ENCODE data around the gene PHIP. TPM values are rescaled to one million over a fixed set of nuclear protein-coding genes. Genes with fewer than 3 reads are reported as not detected.

Gene PHIP
- polyA plus RNA-seq, 2 donors, result 4.2 to 8.5 TPM

DNA sequence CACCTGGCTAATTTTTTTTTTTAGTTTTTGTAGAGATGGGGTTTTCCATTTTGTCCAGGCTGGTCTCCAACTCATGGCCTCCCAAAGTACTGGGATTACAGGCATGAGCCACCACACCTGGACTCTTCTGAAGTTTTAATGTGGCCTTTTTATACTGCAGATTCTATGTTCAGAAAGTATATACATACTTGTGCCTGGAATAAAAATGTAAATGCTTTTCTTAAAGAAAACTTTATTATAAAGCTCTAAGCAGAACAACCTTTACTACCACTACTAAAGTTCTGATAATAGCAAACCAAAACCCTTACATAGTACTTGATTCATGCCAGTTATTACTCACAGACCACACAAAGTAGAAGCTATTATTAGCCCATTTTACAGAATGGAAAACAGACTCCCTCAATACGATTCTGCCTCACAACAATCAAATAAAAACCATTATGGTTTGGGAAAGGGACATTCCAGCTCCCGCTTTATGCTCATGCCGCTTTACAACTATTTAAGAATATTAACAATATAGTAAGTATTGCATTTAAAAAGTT lies 5.3 kb downstream of the PHIP start:
- Histone ChIP-seq H3K4me1 (ENCODE audit: control insufficient read depth in 2 of 2, insufficient read depth in 2 of 2, low read length in 1 of 2) (no peaks in the 10 kb centered on the region), H3K27me3 (ENCODE audit: control insufficient read depth in 1 of 2, insufficient read depth in 2 of 2, low read length in 2 of 2) (no peaks in the 10 kb centered on the region), H3K27ac (ENCODE audit: low read depth in 2 of 2, low read length in 1 of 2) (no peak overlapping the region), H3K9me3 (ENCODE audit: control insufficient read depth in 2 of 2, insufficient read depth in 1 of 2, low read depth in 1 of 2, low read length in 1 of 2) (no peaks in the 10 kb centered on the region), H3K36me3 (ENCODE audit: control insufficient read depth in 2 of 2, insufficient read depth in 2 of 2, low read length in 1 of 2) (no peaks in the 10 kb centered on the region), H3K4me3 (ENCODE audit: low read depth in 1 of 2, low read length in 2 of 2) (no peak overlapping the region)
- 92 to 93% methylated on average over 3 of the region's 3 CpGs for WGBS, 2 donors

DNA sequence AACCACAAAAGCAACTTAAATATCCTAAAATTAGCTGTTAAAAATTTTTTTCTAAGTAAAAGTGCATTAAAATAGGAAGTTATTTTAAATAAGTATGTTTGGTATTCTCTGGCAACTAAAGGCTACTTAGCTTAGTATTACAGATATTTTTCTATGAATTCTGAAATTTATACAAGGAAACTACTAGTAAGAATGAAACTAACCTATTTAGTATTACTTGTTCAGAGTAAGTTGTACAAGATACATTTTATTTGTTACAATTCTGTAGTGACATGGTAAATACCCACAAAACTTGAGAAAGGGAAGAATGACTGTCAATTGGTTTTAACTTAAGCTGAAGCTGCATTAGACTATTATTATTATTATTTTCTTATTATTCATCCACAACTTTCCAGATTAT lies 6.5 kb downstream of the PHIP start:
- H3K4me3 ChIP-seq (ENCODE audit: low read depth in 1 of 2, low read length in 2 of 2), result no peak overlapping the region
- no peaks in the 10 kb centered on the region for H3K9me3 ChIP-seq (ENCODE audit: control insufficient read depth in 2 of 2, insufficient read depth in 1 of 2, low read depth in 1 of 2, low read length in 1 of 2)
- H3K27me3 ChIP-seq (ENCODE audit: control insufficient read depth in 1 of 2, insufficient read depth in 2 of 2, low read length in 2 of 2), result no peaks in the 10 kb centered on the region
- no peak overlapping the region for H3K27ac ChIP-seq (ENCODE audit: low read depth in 2 of 2, low read length in 1 of 2)
- no peaks in the 10 kb centered on the region for H3K4me1 ChIP-seq (ENCODE audit: control insufficient read depth in 2 of 2, insufficient read depth in 2 of 2, low read length in 1 of 2)
- H3K36me3 ChIP-seq (ENCODE audit: control insufficient read depth in 2 of 2, insufficient read depth in 2 of 2, low read length in 1 of 2), result no peaks in the 10 kb centered on the region

DNA sequence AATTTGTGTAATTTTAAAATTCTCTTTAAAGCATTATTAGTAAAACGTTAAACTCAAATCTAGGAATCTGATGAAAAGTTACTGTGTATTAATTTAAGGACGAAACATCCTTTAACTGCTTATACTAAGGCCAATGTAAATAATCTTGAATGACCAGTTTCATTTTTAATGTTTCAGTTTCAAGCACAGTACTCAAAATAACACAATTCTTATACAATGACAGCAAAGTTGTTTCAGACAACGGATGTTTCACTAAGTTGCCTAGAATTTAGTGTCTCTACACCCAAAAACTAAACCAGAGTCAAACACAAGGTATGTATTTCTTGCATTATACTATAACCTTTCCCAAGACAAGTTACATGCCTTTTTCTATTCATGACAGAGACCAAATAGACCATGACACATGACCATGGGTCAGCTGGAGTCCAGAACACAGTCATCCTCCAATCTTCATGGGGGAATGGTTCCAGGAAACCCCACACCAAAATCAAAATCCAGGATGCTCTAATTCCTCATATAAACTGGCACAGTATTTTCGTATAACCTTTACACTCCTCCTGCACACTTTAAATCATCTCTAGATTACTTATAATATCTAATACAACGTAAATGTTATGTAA lies 7.7 kb downstream of the PHIP start:
- Histone ChIP-seq H3K9me3 (ENCODE audit: control insufficient read depth in 2 of 2, insufficient read depth in 1 of 2, low read depth in 1 of 2, low read length in 1 of 2) (no peaks in the 10 kb centered on the region), H3K4me1 (ENCODE audit: control insufficient read depth in 2 of 2, insufficient read depth in 2 of 2, low read length in 1 of 2) (no peaks in the 10 kb centered on the region), H3K27ac (ENCODE audit: low read depth in 2 of 2, low read length in 1 of 2) (no peak overlapping the region), H3K27me3 (ENCODE audit: control insufficient read depth in 1 of 2, insufficient read depth in 2 of 2, low read length in 2 of 2) (no peaks in the 10 kb centered on the region), H3K4me3 (ENCODE audit: low read depth in 1 of 2, low read length in 2 of 2) (no peak overlapping the region), H3K36me3 (ENCODE audit: control insufficient read depth in 2 of 2, insufficient read depth in 2 of 2, low read length in 1 of 2) (no peaks in the 10 kb centered on the region)
- 72 to 74% methylated on average over 5 of the region's 5 CpGs for WGBS, 2 donors

DNA sequence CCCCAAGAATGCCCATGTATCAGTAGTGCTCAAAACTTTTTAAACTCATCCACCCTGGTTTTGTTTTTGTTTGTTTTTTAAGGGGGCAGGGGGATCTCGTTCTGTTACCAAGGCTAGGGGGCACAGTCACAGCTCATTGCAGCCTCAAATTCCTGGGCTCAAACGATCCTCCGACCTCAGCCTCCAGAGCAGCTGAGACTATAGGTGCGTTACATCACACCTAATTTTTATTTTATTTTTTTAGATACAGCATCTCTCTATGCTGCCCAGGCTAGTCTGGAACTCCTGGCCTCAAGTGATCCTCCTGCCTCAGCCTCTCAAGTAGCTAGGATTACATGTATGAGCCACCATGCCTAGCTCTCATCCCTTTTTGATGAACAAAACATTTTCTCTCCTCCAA lies 11.2 kb downstream of the PHIP start:
- no peaks in the 10 kb centered on the region for H3K4me1 ChIP-seq (ENCODE audit: control insufficient read depth in 2 of 2, insufficient read depth in 2 of 2, low read length in 1 of 2)
- H3K27ac ChIP-seq (ENCODE audit: low read depth in 2 of 2, low read length in 1 of 2), result no peak overlapping the region
- WGBS, 2 donors, result 90 to 91% methylated on average over 4 of the region's 4 CpGs
- no peaks in the 10 kb centered on the region for H3K27me3 ChIP-seq (ENCODE audit: control insufficient read depth in 1 of 2, insufficient read depth in 2 of 2, low read length in 2 of 2)
- no peak overlapping the region for H3K4me3 ChIP-seq (ENCODE audit: low read depth in 1 of 2, low read length in 2 of 2)
- H3K9me3 ChIP-seq (ENCODE audit: control insufficient read depth in 2 of 2, insufficient read depth in 1 of 2, low read depth in 1 of 2, low read length in 1 of 2), result no peaks in the 10 kb centered on the region
- no peaks in the 10 kb centered on the region for H3K36me3 ChIP-seq (ENCODE audit: control insufficient read depth in 2 of 2, insufficient read depth in 2 of 2, low read length in 1 of 2)

GRCh38 chr6:79066330-79066729 lies 11.7 kb downstream of the PHIP start:
- no peaks in the 10 kb centered on the region for H3K27me3 ChIP-seq (ENCODE audit: control insufficient read depth in 1 of 2, insufficient read depth in 2 of 2, low read length in 2 of 2)
- no peak overlapping the region for H3K27ac ChIP-seq (ENCODE audit: low read depth in 2 of 2, low read length in 1 of 2)
- no peaks in the 10 kb centered on the region for H3K36me3 ChIP-seq (ENCODE audit: control insufficient read depth in 2 of 2, insufficient read depth in 2 of 2, low read length in 1 of 2)
- no peak overlapping the region for H3K4me3 ChIP-seq (ENCODE audit: low read depth in 1 of 2, low read length in 2 of 2)
- no peaks in the 10 kb centered on the region for H3K9me3 ChIP-seq (ENCODE audit: control insufficient read depth in 2 of 2, insufficient read depth in 1 of 2, low read depth in 1 of 2, low read length in 1 of 2)
- no peaks in the 10 kb centered on the region for H3K4me1 ChIP-seq (ENCODE audit: control insufficient read depth in 2 of 2, insufficient read depth in 2 of 2, low read length in 1 of 2)

GRCh38 chr6:79065232-79065631 lies 12.8 kb downstream of the PHIP start:
- Histone ChIP-seq H3K36me3 (ENCODE audit: control insufficient read depth in 2 of 2, insufficient read depth in 2 of 2, low read length in 1 of 2) (no peaks in the 10 kb centered on the region), H3K4me1 (ENCODE audit: control insufficient read depth in 2 of 2, insufficient read depth in 2 of 2, low read length in 1 of 2) (no peaks in the 10 kb centered on the region), H3K9me3 (ENCODE audit: control insufficient read depth in 2 of 2, insufficient read depth in 1 of 2, low read depth in 1 of 2, low read length in 1 of 2) (no peaks in the 10 kb centered on the region), H3K27ac (ENCODE audit: low read depth in 2 of 2, low read length in 1 of 2) (no peak overlapping the region), H3K4me3 (ENCODE audit: low read depth in 1 of 2, low read length in 2 of 2) (no peak overlapping the region), H3K27me3 (ENCODE audit: control insufficient read depth in 1 of 2, insufficient read depth in 2 of 2, low read length in 2 of 2) (no peaks in the 10 kb centered on the region)
- WGBS, 2 donors, result 72% methylated on average over 2 of the region's 2 CpGs

DNA sequence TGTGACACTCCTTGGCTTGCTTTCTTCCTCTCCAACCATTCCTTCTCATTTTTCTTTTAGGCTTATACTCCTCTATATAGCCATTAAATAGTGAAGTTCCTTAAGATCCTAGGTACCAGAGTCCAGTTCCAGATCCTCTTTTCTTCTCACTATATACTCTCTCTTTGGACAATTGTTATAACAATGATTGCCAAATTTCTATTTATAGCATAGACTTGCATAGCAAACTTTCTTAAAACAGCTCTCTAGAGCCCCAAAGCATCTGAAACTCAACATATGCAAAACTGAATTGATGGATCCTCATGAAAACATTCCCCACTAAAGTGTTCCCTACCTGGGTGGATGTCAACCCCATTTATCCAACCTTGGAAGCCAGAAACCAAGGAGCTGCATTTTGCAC lies 13.4 kb downstream of the PHIP start:
- H3K36me3 ChIP-seq (ENCODE audit: control insufficient read depth in 2 of 2, insufficient read depth in 2 of 2, low read length in 1 of 2), result no peaks in the 10 kb centered on the region
- H3K9me3 ChIP-seq (ENCODE audit: control insufficient read depth in 2 of 2, insufficient read depth in 1 of 2, low read depth in 1 of 2, low read length in 1 of 2), result no peaks in the 10 kb centered on the region
- H3K27ac ChIP-seq (ENCODE audit: low read depth in 2 of 2, low read length in 1 of 2), result no peak overlapping the region
- no peak overlapping the region for H3K4me3 ChIP-seq (ENCODE audit: low read depth in 1 of 2, low read length in 2 of 2)
- H3K4me1 ChIP-seq (ENCODE audit: control insufficient read depth in 2 of 2, insufficient read depth in 2 of 2, low read length in 1 of 2), result no peaks in the 10 kb centered on the region
- no peaks in the 10 kb centered on the region for H3K27me3 ChIP-seq (ENCODE audit: control insufficient read depth in 1 of 2, insufficient read depth in 2 of 2, low read length in 2 of 2)

- Histone ChIP-seq H3K4me3 (ENCODE audit: low read depth in 1 of 2, low read length in 2 of 2) (no peak overlapping the region), H3K27me3 (ENCODE audit: control insufficient read depth in 1 of 2, insufficient read depth in 2 of 2, low read length in 2 of 2) (no peaks in the 10 kb centered on the region), H3K4me1 (ENCODE audit: control insufficient read depth in 2 of 2, insufficient read depth in 2 of 2, low read length in 1 of 2) (no peaks in the 10 kb centered on the region), H3K9me3 (ENCODE audit: control insufficient read depth in 2 of 2, insufficient read depth in 1 of 2, low read depth in 1 of 2, low read length in 1 of 2) (no peaks in the 10 kb centered on the region), H3K27ac (ENCODE audit: low read depth in 2 of 2, low read length in 1 of 2) (no peak overlapping the region), H3K36me3 (ENCODE audit: control insufficient read depth in 2 of 2, insufficient read depth in 2 of 2, low read length in 1 of 2) (no peaks in the 10 kb centered on the region)
- 94 to 99% methylated on average over 2 of the region's 2 CpGs for WGBS, 2 donors
Measured at GRCh38 chr6:79062708-79063107, 15.3 kb downstream of the PHIP start.

- Histone ChIP-seq H3K27ac (ENCODE audit: low read depth in 2 of 2, low read length in 1 of 2) (no peak overlapping the region), H3K9me3 (ENCODE audit: control insufficient read depth in 2 of 2, insufficient read depth in 1 of 2, low read depth in 1 of 2, low read length in 1 of 2) (no peaks in the 10 kb centered on the region), H3K4me1 (ENCODE audit: control insufficient read depth in 2 of 2, insufficient read depth in 2 of 2, low read length in 1 of 2) (no peaks in the 10 kb centered on the region), H3K36me3 (ENCODE audit: control insufficient read depth in 2 of 2, insufficient read depth in 2 of 2, low read length in 1 of 2) (no peaks in the 10 kb centered on the region), H3K4me3 (ENCODE audit: low read depth in 1 of 2, low read length in 2 of 2) (no peak overlapping the region), H3K27me3 (ENCODE audit: control insufficient read depth in 1 of 2, insufficient read depth in 2 of 2, low read length in 2 of 2) (no peaks in the 10 kb centered on the region)
- WGBS, 2 donors, result 96 to 100% methylated on average over 1 of the region's 1 CpG
Measured at GRCh38 chr6:79057746-79058145, 20.3 kb downstream of the PHIP start.

GRCh38 chr6:79056226-79056625 lies 21.8 kb downstream of the PHIP start:
- no peaks in the 10 kb centered on the region for H3K4me1 ChIP-seq (ENCODE audit: control insufficient read depth in 2 of 2, insufficient read depth in 2 of 2, low read length in 1 of 2)
- no peaks in the 10 kb centered on the region for H3K36me3 ChIP-seq (ENCODE audit: control insufficient read depth in 2 of 2, insufficient read depth in 2 of 2, low read length in 1 of 2)
- H3K27me3 ChIP-seq (ENCODE audit: control insufficient read depth in 1 of 2, insufficient read depth in 2 of 2, low read length in 2 of 2), result no peaks in the 10 kb centered on the region
- no peaks in the 10 kb centered on the region for H3K9me3 ChIP-seq (ENCODE audit: control insufficient read depth in 2 of 2, insufficient read depth in 1 of 2, low read depth in 1 of 2, low read length in 1 of 2)
- WGBS, 2 donors, result 76 to 82% methylated on average over 1 of the region's 1 CpG
- no peak overlapping the region for H3K27ac ChIP-seq (ENCODE audit: low read depth in 2 of 2, low read length in 1 of 2)
- H3K4me3 ChIP-seq (ENCODE audit: low read depth in 1 of 2, low read length in 2 of 2), result no peak overlapping the region

Measured in esophagus (tissue), 2 donors.